Femur (tissue), 1 donor: ENCODE measurements around the gene PDPN.
A peak's percentile ranks its signal among the peaks of the same experiment; 100 is the strongest.

Source experiments
- DNase-seq: peaks from one replicate; pipeline ENCODE4 v3.0.0-alpha.2; 2017

The PDPN gene

DNA sequence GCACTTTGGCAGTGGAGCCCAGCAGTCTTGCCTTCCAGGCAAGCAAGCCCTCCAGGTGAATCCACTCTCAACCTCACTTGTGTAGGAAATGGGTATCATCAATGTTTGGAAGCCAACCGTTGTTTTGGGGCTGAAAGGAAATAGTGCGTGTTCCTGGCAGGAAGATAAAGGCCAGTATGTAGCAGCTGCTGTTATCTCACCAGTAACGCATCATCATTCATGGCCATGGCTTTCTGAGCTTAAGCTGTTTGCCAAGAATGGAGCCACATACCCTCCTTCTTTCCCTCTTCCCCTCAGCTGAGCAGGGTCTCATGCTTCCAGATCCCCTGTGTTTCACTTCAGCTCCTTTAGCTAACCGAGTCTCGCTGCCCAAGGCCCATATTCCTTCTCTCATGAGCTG, 2.2 kb upstream of the PDPN start:
- DNase-seq, result no peak

DNA sequence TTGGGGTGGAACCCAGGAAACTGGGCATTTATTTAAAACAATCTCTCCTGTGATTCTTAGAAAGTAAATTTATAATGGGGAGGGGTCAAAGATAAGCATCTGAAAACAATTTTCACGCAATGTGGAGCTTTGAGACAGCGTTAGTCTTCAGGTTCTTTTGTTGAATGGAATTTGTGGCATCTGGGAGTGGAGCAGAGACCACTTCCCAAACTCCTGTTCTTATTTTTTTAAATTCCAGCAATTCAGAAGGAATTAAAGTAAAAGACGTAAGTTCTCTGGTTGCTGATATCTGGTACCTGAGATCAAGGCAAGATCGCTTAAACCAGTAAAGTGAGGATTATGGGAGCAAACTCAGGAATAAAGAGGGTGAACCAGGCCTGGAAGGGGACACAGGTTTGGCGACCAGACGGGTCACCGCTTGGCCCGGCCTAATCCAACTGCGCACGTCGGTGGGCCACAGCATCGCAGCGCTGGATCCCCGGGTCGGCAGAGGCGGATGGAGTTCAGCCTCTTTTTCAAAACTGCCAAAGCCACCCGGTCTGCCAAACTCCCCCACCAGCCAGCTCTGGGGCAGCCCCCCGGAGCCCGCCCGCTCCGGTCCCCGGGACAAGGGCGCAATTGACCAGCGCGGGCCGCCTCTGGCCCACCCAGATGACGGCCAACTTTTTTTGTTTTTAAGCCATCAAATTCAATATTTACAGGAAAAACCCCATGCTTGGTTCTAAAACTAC, 754 bp upstream of the PDPN start:
- peak; percentile 44 for DNase-seq

DNA sequence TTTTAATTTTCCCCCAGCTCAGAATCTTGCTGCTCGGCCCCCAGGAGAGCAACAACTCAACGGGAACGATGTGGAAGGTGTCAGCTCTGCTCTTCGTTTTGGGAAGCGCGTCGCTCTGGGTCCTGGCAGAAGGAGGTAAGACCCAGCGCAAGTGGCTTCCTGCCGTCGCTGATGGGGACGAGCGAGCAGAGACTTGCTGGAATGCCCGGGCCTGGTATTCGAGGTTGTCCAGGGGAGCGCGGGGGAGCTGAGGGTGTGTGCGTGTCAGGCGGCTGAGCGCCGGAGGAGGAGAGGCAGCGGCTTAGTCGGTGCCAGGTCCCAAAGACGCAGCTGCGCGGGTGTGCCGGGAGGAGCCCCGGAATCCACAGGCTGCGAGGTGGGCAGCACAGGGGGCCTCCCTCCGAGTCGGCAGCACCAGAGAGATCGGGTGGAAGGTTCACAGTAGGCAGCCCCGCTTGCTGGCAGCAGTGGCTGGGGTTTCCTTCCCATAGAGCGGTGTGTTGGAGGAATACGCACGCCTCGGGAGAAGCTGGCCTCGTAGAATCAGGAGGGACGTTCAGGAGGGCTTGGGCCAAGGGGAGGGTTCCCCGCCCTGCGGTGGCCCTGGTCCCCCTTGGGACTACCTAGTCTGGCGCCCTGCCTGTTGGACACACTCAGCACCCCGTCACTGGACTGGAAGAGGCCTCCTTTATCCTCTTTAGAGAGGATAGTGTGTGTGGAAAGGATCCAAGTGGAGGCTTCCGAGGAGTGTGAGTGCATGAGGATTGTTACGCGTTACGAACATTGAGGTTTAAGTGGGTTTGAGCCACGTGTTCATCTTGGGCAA, 547 bp downstream of the PDPN start:
- DNase-seq, result peak; percentile 74

DNA sequence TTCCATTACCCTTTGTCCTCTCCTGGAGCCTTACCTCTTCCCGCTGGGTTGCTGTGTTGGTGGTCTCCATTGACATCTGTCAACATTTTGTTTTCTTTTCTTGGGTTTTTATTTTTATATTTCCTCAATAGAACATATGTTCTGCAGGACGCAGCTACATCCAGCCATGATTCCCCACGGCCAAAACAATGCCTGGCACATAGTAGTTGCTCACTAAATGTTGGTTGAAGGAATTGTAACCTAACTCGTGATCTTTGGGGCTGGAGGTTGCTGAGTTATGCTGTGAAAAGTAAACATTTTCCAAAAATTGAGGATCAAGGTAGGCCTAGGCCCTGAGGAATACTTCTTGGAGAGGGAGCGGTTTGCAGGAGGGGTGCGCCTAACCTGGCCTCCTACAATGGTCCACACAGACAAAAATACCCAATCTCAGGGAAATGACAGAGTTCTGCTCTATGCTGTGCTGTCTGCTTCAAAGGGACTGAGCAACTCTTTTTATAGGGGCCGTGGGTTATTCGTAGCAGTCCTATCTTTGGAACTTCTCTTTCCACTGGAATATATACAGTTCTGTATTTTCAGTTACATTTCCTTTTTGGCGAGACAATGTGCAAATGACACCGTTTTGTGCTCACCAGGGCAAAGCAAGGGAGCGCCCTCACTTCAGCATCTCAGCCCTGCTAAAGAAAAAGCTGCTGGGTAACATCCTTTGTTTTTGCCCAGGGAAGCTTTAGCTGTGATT, 1.4 kb downstream of the PDPN start:
- no peak for DNase-seq

DNA sequence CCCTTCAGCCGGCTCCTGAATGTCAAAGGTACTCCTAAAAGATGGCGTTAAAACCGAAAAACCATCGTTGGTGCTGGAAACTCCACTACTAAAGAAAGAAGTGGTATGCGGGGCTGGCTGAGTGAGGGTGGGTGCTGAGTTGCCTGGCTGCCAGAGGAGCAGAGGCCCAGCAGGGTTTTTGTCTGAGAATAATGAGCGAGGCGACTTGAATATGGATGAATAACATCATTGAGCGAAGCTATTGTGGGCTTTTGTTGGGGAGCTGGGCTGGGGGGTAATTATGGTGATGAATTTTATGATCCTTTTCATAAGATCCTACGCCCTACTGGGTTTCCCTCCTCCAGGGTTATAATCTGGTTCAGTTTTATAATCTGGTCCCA, 2.0 kb downstream of the PDPN start:
- no peak for DNase-seq

DNA sequence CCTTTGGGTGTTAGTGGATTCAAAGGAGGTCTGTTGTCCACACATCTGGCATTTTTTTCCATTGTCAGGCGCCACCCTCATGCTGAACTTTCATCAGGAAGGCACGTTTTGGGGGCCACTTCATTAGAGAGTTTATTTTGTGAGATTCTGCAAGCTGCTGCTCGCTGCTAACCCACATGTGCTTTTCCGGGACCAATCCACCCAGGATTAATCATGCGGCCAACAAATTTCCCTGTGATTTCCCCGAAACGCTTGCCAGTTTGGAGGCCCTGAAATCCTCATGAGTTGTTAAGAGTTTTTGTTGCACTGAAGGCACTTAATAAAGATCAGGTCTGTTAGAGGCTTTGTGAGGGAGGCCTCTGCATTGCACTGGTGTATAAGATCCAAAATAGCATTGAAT, 2.4 kb downstream of the PDPN start:
- DNase-seq, result peak; percentile 36

DNA sequence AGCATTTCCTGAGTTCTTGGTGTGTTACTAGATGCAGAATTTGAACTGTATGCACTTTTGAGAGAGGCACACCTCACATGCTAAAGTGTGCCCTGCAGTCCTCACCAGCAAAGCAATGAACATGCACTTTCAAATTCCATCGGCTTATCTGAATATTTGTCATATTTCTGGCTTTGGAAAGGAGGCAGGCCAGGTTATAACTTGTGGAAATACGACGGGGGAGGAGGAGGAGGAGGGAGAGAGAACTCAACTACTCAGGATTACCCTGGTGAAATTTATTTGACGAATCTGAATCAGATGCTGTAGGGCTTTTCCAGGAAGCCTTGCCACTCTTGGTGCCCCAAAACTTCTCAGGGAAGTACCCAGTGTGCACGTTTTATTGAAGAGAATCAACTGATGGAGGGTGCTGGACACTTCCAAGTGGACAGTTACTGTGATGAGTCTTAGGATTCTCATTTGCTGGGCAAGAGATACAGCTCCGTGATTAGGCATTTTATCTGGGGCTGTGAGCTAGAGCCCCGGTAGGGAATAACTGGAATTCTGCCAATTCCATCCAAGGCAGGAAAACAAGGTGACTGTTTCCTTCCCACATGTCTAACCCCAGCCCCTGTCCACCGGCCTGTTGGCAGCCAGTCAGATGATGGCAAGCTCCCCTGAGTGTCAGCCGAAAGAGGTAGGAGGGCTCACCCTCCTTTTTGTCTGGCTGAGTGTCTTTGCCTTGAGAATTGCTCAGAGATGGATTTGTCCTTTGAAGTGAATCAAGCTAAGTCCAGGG, 3.8 kb downstream of the PDPN start:
- no peak for DNase-seq

DNA sequence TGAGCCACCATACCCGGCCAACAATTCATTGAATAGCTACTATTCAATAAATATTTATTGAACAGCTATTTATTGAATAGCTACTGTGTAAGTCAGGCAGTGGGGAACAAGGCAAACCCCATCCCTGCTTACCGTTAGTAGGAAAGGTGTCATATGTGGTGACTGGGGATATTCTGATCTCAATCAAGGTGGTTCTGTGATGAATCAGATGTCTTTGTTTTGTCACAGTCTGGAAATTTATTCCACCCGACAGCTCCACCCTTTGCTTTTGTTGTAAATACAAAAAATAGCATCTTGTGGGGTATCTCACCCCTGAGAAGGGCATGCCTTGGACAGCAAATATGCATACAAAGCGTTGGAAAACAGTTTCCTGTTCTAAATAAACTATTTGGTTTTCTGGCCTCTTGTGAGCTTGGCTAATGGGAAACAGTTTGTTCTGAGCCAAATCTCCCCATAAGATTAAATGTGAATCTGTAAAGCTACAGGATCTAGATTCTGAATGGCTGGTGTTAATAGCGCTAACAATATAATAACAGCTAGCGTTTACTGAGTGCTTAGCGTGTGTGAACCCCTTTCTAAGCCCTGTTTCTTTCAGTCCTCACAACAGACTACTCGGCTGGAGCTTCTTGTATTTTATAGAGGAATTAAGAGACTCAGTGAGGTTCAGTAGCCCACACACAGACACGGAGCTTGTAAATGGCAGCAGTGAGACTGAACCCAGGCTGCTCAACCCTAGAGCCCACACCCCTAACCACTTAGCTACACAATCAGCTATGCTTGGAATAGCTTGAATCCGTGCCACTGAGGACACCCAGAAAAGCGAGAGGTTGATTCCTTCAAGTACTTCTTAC, 5.5 kb downstream of the PDPN start:
- DNase-seq, result no peak

DNA sequence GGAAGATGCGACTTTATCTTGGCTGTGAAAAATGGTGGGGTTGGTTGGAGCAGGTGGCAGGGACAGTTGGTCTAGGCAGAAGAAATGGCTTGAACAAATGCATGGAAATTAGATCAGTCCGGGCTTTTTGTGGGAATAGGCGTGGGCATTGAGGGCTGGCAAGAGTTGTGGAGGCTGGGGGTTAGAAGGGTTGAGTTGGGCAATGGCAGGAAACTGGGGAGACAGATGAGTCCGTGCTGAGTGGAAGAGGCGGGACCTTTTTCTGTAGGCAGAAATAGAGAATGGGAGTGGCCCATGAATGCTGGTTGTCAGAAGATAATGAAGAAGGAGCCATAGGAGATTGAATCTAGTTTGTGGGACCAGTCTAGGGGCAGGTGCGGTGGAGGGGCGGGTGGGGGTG, 6.9 kb downstream of the PDPN start:
- DNase-seq, result no peak

DNA sequence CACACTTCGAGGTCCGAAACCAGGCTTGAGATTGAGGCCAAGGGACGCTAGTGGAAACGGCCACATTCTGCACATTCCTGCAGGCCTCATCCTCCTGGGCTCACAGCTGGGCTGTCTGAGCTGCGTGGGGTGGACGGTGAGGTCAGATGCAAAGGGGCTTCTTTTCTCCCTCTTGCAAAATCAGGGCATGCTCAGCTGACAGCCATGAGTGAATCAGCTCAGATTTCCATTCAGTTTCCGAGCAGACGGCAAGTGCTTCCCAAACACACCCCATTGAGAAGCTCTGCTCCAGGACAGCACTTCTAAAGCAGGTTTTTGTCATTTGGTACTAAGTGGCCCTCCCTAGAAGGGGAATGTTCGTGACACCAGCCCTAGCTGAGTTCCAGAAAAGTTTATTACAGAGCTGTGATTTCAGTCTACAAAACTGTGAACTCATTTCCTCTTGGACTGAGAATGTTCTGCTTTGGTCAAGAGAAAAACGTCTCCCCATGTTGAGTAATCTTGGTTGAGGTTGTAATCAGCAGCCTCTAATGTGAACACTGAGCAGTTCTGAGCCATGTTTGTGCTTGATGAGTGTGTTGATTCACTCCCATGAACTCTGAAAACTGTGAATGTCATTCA, 10.0 kb downstream of the PDPN start:
- DNase-seq, result peak; percentile 83

DNA sequence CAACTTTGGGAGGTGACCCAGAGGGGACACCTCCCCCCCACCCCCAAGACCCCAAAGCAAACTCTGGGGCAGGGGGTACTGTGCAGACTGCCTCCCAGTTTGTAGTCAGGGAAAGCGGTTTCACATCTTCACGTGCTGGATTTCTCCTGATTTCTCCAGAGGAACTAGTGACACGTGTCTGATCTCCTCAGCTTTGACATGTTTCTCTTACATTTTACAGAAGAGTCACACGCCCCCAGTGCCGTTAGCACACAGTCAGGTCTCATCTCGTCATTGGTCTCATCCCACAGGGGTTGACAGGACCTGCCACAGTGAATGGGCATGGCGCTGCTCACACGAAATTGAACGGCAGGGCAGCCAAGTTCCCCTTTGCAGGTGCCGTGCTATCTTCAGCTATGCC, 11.8 kb downstream of the PDPN start:
- DNase-seq, result no peak

DNA sequence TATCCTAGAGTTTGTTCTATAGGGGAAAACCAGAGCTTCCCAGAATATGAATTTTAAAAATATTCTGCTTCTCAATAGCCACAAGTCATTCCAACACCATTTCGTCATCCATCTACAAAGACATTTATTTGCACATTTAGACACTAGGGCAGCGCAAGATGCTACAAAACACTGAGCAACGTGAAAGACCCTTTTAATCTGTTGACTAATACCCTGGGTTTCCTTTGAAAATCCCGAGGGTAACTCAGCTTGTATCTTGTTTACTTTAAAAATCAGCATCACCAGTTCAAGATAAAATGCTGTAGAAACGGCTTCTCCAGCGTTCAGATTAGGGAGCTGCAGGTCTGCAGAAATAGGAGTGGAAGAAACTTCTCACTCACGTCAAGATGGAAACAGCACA, 13.5 kb downstream of the PDPN start:
- no peak for DNase-seq

DNA sequence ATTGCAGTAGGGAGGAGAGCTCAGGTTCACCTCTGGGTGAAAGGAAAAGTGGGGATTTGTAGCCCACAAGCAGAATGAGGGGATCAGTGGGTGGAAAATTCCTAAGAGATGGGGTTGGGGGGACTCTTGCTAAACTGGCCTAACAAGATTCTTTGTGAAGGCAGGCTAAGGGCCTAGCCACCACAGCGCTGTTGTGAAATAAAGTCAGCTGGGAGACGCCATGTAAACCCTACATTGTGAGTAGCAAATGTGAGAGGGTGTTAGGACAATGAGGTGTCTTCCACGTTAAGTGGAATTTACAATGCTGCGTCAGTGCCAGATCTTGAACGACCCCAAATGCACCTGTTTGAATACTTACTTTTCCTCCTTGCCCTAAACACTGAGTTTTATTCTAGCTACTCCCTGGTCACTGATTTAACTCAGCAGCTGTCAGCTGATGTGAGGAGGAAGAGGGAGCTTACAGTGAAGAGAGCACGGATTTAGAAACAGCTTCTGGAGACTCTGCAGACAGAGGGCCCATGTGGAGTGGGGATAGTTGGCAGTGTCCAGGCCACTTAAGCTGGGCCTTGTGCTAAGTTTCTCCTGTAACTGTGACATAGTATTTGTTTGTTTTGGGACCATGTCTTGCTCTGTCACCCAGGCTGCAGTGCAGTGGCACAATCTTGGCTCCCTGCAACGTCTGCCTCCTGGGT, 17.3 kb downstream of the PDPN start:
- no peak for DNase-seq

DNA sequence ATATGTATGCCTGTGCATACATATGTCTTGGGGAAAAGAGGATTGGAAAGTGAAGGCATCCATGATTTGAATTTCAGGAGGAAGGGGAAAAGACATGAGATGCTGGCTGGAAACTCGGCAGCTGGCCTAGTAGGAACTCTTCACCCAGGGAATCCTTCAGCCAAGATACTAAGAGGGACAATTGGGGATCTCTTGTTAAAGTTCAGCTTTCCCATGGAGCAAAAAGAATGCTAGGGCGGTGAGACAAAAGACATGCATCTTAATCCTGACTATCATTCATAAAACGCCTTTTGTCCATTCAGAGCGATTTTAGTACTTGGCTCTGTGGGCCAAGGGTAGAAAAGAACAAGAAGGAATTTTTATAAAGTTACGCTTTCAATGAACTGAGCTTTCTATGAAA, 20.5 kb downstream of the PDPN start:
- DNase-seq, result no peak

DNA sequence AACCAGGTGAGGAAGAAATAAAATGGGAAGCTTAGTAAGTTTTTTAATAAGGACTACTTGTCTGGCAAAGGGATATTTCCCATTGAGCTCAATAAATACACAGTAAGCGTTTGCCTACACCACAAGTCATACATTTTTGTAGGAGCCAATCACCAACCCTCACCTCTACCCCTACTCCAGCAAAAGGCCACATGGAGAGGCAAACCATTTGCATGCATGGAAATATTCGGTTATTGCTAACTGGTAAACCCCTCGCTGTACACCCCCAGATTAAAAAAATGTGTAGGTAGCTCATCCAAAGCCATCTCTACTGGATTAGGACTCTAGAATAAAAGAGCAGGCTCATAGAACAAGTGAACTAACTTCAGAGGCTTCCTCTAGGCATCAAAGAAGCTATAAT, 21.1 kb downstream of the PDPN start:
- no peak for DNase-seq

DNA sequence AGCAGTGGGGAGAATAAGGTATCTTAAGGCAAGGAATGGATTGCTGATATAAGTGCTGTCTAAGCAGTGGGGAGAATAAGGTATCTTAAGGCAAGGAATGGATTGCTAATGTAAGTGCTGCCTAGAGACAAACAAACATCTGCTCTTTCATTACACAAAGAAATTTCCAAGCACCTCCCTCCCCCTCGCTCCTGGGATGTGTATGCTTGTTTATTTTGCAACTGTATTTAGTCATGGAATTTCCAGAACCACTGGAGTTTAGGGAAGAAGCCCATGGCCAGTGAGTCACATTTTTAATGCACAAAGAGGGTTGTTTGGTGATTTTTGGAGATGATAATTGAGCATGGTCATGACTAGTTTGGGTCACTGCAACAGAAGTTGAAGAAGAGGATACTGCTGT, 21.5 kb downstream of the PDPN start:
- peak; percentile 51 for DNase-seq

DNA sequence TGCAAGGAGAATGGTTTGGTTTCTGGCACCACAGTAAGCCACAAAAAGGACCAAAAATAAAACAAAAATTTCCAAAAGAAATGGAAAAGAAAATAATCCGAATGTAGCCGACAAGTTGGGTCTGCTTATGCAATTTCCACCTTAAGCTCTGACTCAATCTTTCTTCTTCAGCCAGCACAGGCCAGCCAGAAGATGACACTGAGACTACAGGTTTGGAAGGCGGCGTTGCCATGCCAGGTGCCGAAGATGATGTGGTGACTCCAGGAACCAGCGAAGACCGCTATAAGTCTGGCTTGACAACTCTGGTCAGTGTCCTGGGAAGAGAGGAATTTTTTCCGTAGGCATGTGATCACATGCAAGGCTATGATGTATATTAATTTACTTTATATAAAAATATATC, 23.4 kb downstream of the PDPN start:
- peak; percentile 35 for DNase-seq

DNA sequence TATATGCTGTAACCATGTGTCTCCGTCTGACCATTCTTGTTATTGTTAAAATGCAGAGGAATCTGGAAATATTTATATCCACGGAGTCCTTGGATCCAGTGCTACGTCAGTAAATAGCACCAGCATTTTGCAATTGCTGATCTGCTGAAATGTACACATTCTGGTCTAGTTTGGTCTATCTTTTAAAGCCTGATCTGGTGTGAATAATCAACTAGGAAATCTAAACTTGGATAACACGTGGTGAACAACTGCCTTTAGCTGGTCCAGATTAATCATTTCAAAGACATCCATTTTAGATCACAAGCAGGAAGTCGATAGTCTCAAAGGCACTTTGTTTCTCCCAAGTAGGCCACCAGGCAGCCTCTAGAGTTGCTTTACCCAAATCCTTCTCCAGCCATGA, 32.6 kb downstream of the PDPN start:
- DNase-seq, result no peak

DNA sequence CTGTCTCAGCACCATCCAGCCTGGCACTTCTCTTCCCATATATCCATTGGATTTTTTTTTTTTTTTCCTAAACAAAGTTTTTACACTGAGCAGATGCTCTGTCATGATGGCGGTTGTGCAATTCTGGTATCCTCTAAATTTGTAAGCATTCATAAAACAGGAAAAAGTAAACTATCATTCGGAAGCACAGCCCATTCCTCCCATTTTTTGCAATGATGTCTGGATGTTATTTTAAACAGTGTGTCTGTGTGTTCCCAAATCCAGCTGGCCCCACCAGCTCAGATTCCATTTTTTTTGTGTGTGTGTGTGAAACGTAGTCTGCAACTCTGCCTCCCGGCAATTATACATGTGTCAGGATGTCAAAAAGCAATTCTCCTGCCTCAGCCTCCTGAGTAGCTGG, 33.5 kb downstream of the PDPN start:
- DNase-seq, result no peak

DNA sequence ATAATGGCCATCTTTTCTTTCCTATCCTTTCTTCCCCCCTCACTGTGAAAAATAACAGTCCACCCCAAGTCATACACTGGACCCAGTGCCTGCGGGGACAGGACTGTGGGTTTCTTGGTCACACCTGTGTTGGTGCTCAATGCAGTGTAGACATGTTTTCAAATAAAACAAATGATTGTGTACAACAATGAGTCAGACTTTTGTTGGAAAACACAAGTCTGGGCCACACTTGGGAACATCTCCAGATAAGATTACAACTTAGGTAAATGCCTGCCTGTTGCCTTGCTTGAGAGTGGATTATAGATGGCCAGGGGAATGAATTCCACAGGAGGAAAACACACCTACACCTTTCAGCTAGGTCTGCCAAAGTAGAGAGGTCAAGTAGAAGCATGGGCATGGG, 34.1 kb downstream of the PDPN start:
- no peak for DNase-seq

DNA sequence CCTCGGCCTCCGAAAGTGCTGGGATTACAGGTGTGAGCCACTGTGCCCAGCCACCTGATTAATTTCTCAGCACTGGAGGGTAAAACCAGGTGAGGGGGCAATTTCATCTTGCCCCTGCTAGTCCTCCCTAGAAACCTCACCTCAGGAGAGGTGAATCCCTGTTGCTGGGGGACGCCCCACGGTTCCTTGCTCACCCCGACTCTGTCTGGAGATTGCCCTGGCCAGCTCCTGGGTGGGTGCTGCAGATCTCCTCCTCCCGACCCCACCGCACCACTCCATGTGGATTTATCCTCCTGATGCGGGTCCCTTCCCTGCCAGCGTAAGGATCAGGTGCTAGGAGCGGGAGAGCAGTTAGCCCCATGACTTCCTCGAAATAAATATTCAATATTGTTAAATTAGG, 34.9 kb downstream of the PDPN start:
- no peak for DNase-seq
